Endodermal cell (in vitro differentiated cells): ENCODE measurements around the gene RILPL2. TPM values are rescaled to one million over a fixed set of nuclear protein-coding genes. Genes with fewer than 3 reads are reported as not detected.

Source experiments
- DNase-seq: peaks from one replicate; pipeline ENCODE4 v3.0.0-alpha.2; 2017
- H3K27ac ChIP-seq: 2 replicates; pipeline ENCODE4 v1.5.1; 2013; ENCODE audit warnings: mild to moderate bottlenecking, low read depth, low read length, moderate library complexity
- H3K27me3 ChIP-seq: 2 replicates; pipeline ENCODE4 v1.6.1; 2013; ENCODE audit warnings: mild to moderate bottlenecking, low read length, moderate library complexity; ENCODE audit not compliant: insufficient read depth, control insufficient read depth, poor library complexity, severe bottlenecking
- H3K36me3 ChIP-seq: 2 replicates; pipeline ENCODE4 v1.7.0; 2013; ENCODE audit warnings: mild to moderate bottlenecking, low read length, moderate library complexity; ENCODE audit not compliant: control insufficient read depth, insufficient read depth
- H3K4me1 ChIP-seq: one replicate; pipeline ENCODE4 v1.7.0; 2013; ENCODE audit warnings: low read length; ENCODE audit not compliant: control insufficient read depth, insufficient read depth
- H3K4me3 ChIP-seq: 2 replicates; pipeline ENCODE4 v1.5.1; 2013; ENCODE audit warnings: mild to moderate bottlenecking, low read length, moderate library complexity
- H3K9ac ChIP-seq: 2 replicates; pipeline ENCODE4 v1.6.1; 2013; ENCODE audit warnings: mild to moderate bottlenecking, low read length, moderate library complexity; ENCODE audit not compliant: poor library complexity, severe bottlenecking; ENCODE audit errors: extremely low read depth
- H3K9me3 ChIP-seq: 2 replicates; pipeline ENCODE4 v1.6.1; 2013; ENCODE audit warnings: mild to moderate bottlenecking, low read length, moderate library complexity; ENCODE audit not compliant: control insufficient read depth
- H3K27ac Mint-ChIP-seq: 2 replicates; pipeline ENCODE4 v1.8.0; 2020; ENCODE audit warnings: mixed read lengths
- H3K27me3 Mint-ChIP-seq: 2 replicates; pipeline ENCODE4 v1.8.0; 2021; ENCODE audit warnings: mild to moderate bottlenecking, mixed read lengths; ENCODE audit not compliant: insufficient read depth
- H3K36me3 Mint-ChIP-seq: 2 replicates; pipeline ENCODE4 v1.8.0; 2020; ENCODE audit warnings: low read depth, mixed read lengths
- H3K4me1 Mint-ChIP-seq: 2 replicates; pipeline ENCODE4 v1.8.0; 2020; ENCODE audit warnings: mixed read lengths
- H3K4me3 Mint-ChIP-seq: 2 replicates; pipeline ENCODE4 v1.8.0; 2020; ENCODE audit warnings: mild to moderate bottlenecking, moderate library complexity, mixed read lengths
- H3K9me3 Mint-ChIP-seq: 2 replicates; pipeline ENCODE4 v1.8.0; 2020; ENCODE audit warnings: mild to moderate bottlenecking, mixed read lengths
- CTCF ChIP-seq: fragments of 200-600 bp; sonication (generic); conservative IDR thresholded peaks from 2 replicates; pipeline ENCODE4 v1.5.0; 2021; ENCODE audit warnings: antibody characterized with exemption, mild to moderate bottlenecking
- WGBS, 2 experiments: methylation state at CpG; one replicate each; pipeline versions ENCODE4 v1.1.5 to v1.1.7; 2013; ENCODE audit warnings: missing lambda C conversion rate in 2 of 2, mixed read lengths in 1 of 2; ENCODE audit not compliant: insufficient coverage in 1 of 2, insufficient read length in 1 of 2; 5-methylcytosine and 5-hydroxymethylcytosine counted together
- total RNA-seq, 2 donors: library from RNA; stranded (reverse); fragmentation: NEBNext Ultra II Directional in 1 of 2; extraction: Animal tissue kit (Norgen Biotek cat#: 25700) in 1 of 2; gene quantifications; 2 replicates in 1 of 2; 3 replicates in 1 of 2; pipeline ENCODE4 v1.2.1, GENCODE V29; 2021

RILPL2 gene
- total RNA-seq, 2 donors from 2014 or later = 2.6 TPM

- Mint-ChIP-seq H3K36me3 (peaks cover 23% of the 10 kb centered on the region), H3K27ac (no peak overlapping the region), H3K4me3 (no peak overlapping the region), H3K9me3 (peaks cover 7% of the 10 kb centered on the region), H3K4me1 (no peaks in the 10 kb centered on the region), H3K27me3 (no peaks in the 10 kb centered on the region)
- Histone ChIP-seq H3K9ac (no peak overlapping the region), H3K4me1 (no peaks in the 10 kb centered on the region), H3K4me3 (no peak overlapping the region), H3K9me3 (peaks cover 4% of the 10 kb centered on the region), H3K27ac (no peak overlapping the region), H3K27me3 (no peaks in the 10 kb centered on the region), H3K36me3 (no peaks in the 10 kb centered on the region)
- TF ChIP-seq CTCF = no peak
- DNase-seq = no peak
- 93 to 97% methylated on average over 5 to 6 of the region's 6 CpGs for WGBS, 2 experiments
These were observed 7.9 kb downstream of the RILPL2 start for GRCh38 chr12:123428591-123428990.

GRCh38 chr12:123427036-123427769 is 9.3 kb downstream of the RILPL2 start:
- H3K27ac ChIP-seq = no peak overlapping the region
- 90 to 99% methylated on average over 8 of the region's 8 CpGs for WGBS, 2 experiments
- no peaks in the 10 kb centered on the region for H3K27me3 ChIP-seq
- peaks cover 26% of the 10 kb centered on the region for H3K36me3 Mint-ChIP-seq
- H3K4me1 Mint-ChIP-seq = no peaks in the 10 kb centered on the region
- H3K4me1 ChIP-seq = no peaks in the 10 kb centered on the region
- TF ChIP-seq CTCF = no peak
- H3K4me3 Mint-ChIP-seq = no peak overlapping the region
- no peaks in the 10 kb centered on the region for H3K36me3 ChIP-seq
- no peak overlapping the region for H3K9ac ChIP-seq
- H3K27ac Mint-ChIP-seq = no peak overlapping the region
- H3K9me3 ChIP-seq = peaks cover 4% of the 10 kb centered on the region
- peaks cover 7% of the 10 kb centered on the region for H3K9me3 Mint-ChIP-seq
- DNase-seq = no peak
- H3K4me3 ChIP-seq = no peak overlapping the region
- no peaks in the 10 kb centered on the region for H3K27me3 Mint-ChIP-seq

- 90% methylated on average over 1 of the region's 2 CpGs; no CpG with 5 or more reads in 1 of the 2 experiments for WGBS, 2 experiments
- peaks cover 9% of the 10 kb centered on the region for H3K9me3 Mint-ChIP-seq
- Histone ChIP-seq H3K27ac (no peak overlapping the region), H3K9ac (no peak overlapping the region), H3K4me3 (no peak overlapping the region), H3K9me3 (peaks cover 4% of the 10 kb centered on the region), H3K27me3 (no peaks in the 10 kb centered on the region), H3K4me1 (no peaks in the 10 kb centered on the region), H3K36me3 (no peaks in the 10 kb centered on the region)
- no peaks in the 10 kb centered on the region for H3K27me3 Mint-ChIP-seq
- TF ChIP-seq CTCF = peak; percentile 40
- H3K27ac Mint-ChIP-seq = no peak overlapping the region
- peaks cover 20% of the 10 kb centered on the region for H3K36me3 Mint-ChIP-seq
- no peak overlapping the region for H3K4me3 Mint-ChIP-seq
- no peaks in the 10 kb centered on the region for H3K4me1 Mint-ChIP-seq
- DNase-seq = no peak
These were observed 15.2 kb downstream of the RILPL2 start for GRCh38 chr12:123421314-123421713.
